ENCODE results near the gene ZNF722. TPM values are rescaled to one million over a fixed set of nuclear protein-coding genes. Genes with fewer than 3 reads are reported as not detected.

Gene ZNF722
- total RNA-seq, 1 donor from 2014 or later, result not detected

DNA sequence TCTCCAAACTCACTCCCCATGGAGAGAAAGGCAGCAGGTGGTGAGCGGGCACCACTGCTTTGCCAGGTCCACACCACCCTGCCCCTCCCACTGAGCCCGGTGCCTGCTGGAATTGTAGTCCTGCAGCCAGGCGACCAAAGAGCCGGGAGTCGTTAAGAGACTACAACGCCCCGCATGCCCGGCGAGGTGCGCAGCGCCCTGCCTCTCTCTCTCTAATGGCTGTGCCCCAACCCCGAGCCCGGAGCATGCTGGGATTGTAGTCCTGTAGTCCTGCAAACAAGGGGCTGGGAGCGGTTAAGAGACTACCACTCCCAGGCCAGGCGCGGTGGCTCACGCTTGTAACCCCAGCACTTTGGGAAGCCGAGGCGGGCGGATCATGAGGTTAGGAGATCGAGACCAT is 38.4 kb downstream of the ZNF722 start:
- no peak for DNase-seq (ENCODE audit: low spot score)
- no peak overlapping the region for H3K27ac Mint-ChIP-seq (ENCODE audit: unreplicated experiment)
- H3K4me3 Mint-ChIP-seq (ENCODE audit: unreplicated experiment), result no peak overlapping the region
- no peaks in the 10 kb centered on the region for H3K4me1 Mint-ChIP-seq (ENCODE audit: unreplicated experiment)
- H3K36me3 Mint-ChIP-seq (ENCODE audit: low read depth, unreplicated experiment), result peaks cover 15% of the 10 kb centered on the region
- no peak for TF ChIP-seq CTCF (IDR thresholded peaks at IDR 0.05; ENCODE audit: unreplicated experiment)
- H3K27me3 Mint-ChIP-seq (ENCODE audit: unreplicated experiment), result peaks cover 5% of the 10 kb centered on the region
- peaks cover 53% of the 10 kb centered on the region for H3K9me3 Mint-ChIP-seq (ENCODE audit: unreplicated experiment)

GRCh38 chr7:64045301-64046040 is 46.8 kb downstream of the ZNF722 start, which contains the start of gene ZNF727:
ZNF727 (plus strand) TSS chr7:64045434; CDS start chr7:64045622, 188 bp downstream.
- H3K27me3 Mint-ChIP-seq (ENCODE audit: unreplicated experiment), result peaks cover 23% of the 10 kb centered on the region
- H3K36me3 Mint-ChIP-seq (ENCODE audit: low read depth, unreplicated experiment), result peaks cover 22% of the 10 kb centered on the region
- H3K4me3 Mint-ChIP-seq (ENCODE audit: unreplicated experiment), result no peak within 1 kb of the TSS

DNA sequence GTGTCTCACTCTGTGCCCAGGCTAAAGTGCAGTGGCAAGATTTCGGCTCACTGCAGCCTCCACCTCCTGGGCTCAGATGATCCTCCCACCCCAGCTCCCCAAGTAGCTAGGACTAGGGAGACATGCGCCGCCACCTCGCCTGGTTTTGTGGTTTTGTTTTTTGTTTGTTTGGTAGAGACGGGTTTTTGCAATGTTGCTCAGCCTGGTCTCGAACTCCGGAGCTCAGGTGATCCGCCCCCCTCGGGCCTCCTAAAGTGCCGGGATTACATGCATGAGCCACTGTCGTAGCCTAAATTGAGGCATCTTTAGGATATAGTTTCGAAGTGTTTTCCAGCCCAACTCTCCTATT is 47.4 kb downstream of the ZNF722 start:
- Mint-ChIP-seq H3K27ac (ENCODE audit: unreplicated experiment) (no peak overlapping the region), H3K27me3 (ENCODE audit: unreplicated experiment) (peaks cover 21% of the 10 kb centered on the region), H3K36me3 (ENCODE audit: low read depth, unreplicated experiment) (peaks cover 22% of the 10 kb centered on the region), H3K9me3 (ENCODE audit: unreplicated experiment) (peaks cover 29% of the 10 kb centered on the region), H3K4me1 (ENCODE audit: unreplicated experiment) (no peaks in the 10 kb centered on the region), H3K4me3 (ENCODE audit: unreplicated experiment) (no peak overlapping the region)
- DNase-seq (ENCODE audit: low spot score), result no peak
- TF ChIP-seq CTCF (IDR thresholded peaks at IDR 0.05; ENCODE audit: unreplicated experiment), result no peak

More at GRCh38 chr7:64045301-64046040, 46.8 kb downstream of the ZNF722 start, which contains the start of gene ZNF727:
- Mint-ChIP-seq H3K4me1 (ENCODE audit: unreplicated experiment) (no peaks in the 10 kb centered on the region), H3K9me3 (ENCODE audit: unreplicated experiment) (peaks cover 32% of the 10 kb centered on the region), H3K27ac (ENCODE audit: unreplicated experiment) (no peak within 1 kb of the TSS)
- no peak for TF ChIP-seq CTCF (IDR thresholded peaks at IDR 0.05; ENCODE audit: unreplicated experiment)
- DNase-seq (ENCODE audit: low spot score), result no peak

Other genes with a start within 250 kb of the ZNF722 start
- not detected for gene ZNF727, start 46.6 kb downstream of the ZNF722 start, total RNA-seq (ENCODE audit: unreplicated experiment)
- not detected for gene ZNF735, start 208.4 kb downstream of the ZNF722 start, total RNA-seq (ENCODE audit: unreplicated experiment)
- gene ZNF679, start 229.6 kb downstream of the ZNF722 start, total RNA-seq (ENCODE audit: unreplicated experiment), result not detected

All from endothelial cell (in vitro differentiated cells).